Cardiac fibroblast (primary cell): Measurements from ENCODE around the gene ZNF148.

Experiments used
- DNase-seq, 2 donors: peaks; one replicate each; pipeline versions ENCODE4 v3.0.0 to v3.0.0-alpha.2; 2010; ENCODE audit warnings: low read depth in 2 of 2
- H3K4me3 ChIP-seq, 2 donors: replicated peaks in 1 of 2; 1 replicate in 1 of 2; 2 replicates in 1 of 2; pipeline ENCODE4 v1.5.1; 2011; ENCODE audit warnings: low read depth in 2 of 2, low read length in 2 of 2, mild to moderate bottlenecking in 2 of 2, moderate library complexity in 1 of 2
- CTCF ChIP-seq: IDR thresholded peaks from one replicate; pipeline ENCODE4 v1.5.1; 2011; ENCODE audit warnings: low read depth, mild to moderate bottlenecking, low read length, inconsistent platforms

ZNF148 gene

GRCh38 chr3:125271127-125271526 is 104.0 kb downstream of the ZNF148 start:
- no peak overlapping the region for H3K4me3 ChIP-seq
- no peak for TF ChIP-seq CTCF
- DNase-seq = no peak

- no peak for TF ChIP-seq CTCF
- no peak overlapping the region for H3K4me3 ChIP-seq
- no peak for DNase-seq
Observed at GRCh38 chr3:125267460-125267859, 107.7 kb downstream of the ZNF148 start.

- no peak for DNase-seq
- no peak overlapping the region for H3K4me3 ChIP-seq
- no peak for TF ChIP-seq CTCF
Observed at GRCh38 chr3:125266971-125267370, 108.2 kb downstream of the ZNF148 start.

- DNase-seq = no peak
- TF ChIP-seq CTCF = no peak
- H3K4me3 ChIP-seq = no peak overlapping the region
Observed at GRCh38 chr3:125262161-125262560, 113.0 kb downstream of the ZNF148 start.

- DNase-seq = no peak
- TF ChIP-seq CTCF = no peak
- no peak overlapping the region for H3K4me3 ChIP-seq
Observed at GRCh38 chr3:125261031-125261430, 114.1 kb downstream of the ZNF148 start.

GRCh38 chr3:125260158-125260557 is 115.0 kb downstream of the ZNF148 start:
- no peak for DNase-seq
- TF ChIP-seq CTCF = no peak
- H3K4me3 ChIP-seq = no peak overlapping the region

GRCh38 chr3:125257536-125257935 is 117.6 kb downstream of the ZNF148 start:
- DNase-seq = peak in 1 of 2 donors; percentile 17
- no peak for TF ChIP-seq CTCF
- no peak overlapping the region for H3K4me3 ChIP-seq
